ENCODE measurements around the gene SLC41A3. TPM values are rescaled to one million over a fixed set of nuclear protein-coding genes. Genes with fewer than 3 reads are reported as not detected.

SLC41A3 gene
- polyA plus RNA-seq, 2 of the 4 experiments (the other 2 are of a cell fraction) = 18.9 to 24.2 TPM

DNA sequence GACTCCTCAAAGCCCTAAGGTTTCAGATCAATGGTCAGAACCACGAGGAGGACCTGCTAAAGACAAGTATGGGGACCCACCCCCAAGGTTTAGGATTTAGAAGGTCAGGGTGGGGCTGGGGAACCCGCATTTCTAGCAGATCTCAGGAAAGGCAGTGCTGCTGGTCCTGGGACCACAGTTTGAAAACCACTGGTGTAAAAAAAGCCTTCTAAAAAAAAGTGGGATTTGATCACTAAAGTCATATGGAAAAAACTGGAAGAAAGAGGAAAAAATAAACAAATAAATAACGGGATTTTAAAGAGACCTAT, 832 bp downstream of the SLC41A3 start:
- Histone ChIP-seq H3K9me3 (0 out of 3 replicates have a peak, but pooled peaks cover 3% of the 10 kb centered on the region), H3K4me1 (peaks cover 13% of the 10 kb centered on the region), H3K4me2 (peak overlapping the region; percentile 97), H3K4me3 (peak overlapping the region; percentile 87), H3K27ac (peak overlapping the region; percentile 86 to 99)
- ChIA-PET CTCF (no interaction called here), POLR2A (no interaction called here)
- peak in 1 of 2 experiments; percentile 7 for DNase-seq (ENCODE audit: low read depth in 1 of 2, low spot score in 1 of 2)
- TF ChIP-seq, protein P1, sequence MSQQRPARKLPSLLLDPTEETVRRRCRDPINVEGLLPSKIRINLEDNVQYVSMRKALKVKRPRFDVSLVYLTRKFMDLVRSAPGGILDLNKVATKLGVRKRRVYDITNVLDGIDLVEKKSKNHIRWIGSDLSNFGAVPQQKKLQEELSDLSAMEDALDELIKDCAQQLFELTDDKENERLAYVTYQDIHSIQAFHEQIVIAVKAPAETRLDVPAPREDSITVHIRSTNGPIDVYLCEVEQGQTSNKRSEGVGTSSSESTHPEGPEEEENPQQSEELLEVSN (IDR thresholded peaks at IDR 0.05; ENCODE audit: borderline replicate concordance, low read depth) = no peak
- no peak for TF ChIP-seq SREBF2 (IDR thresholded peaks at IDR 0.05)
- no peak for TF ChIP-seq ZSCAN20 (CRISPR knock-in tag; IDR thresholded peaks at IDR 0.05)
- TF ChIP-seq, protein P2, sequence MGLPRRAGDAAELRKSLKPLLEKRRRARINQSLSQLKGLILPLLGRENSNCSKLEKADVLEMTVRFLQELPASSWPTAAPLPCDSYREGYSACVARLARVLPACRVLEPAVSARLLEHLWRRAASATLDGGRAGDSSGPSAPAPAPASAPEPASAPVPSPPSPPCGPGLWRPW (IDR thresholded peaks at IDR 0.05) = no peak
- no peak for TF ChIP-seq MAFK (IDR thresholded peaks at IDR 0.05; ENCODE audit: partially characterized antibody)
- TF ChIP-seq NR3C1 (IDR thresholded peaks at IDR 0.05) = no peak
- no peak for TF ChIP-seq EP300 (IDR thresholded peaks at IDR 0.05)
- FAIRE-seq = no peak
- WGBS (ENCODE audit: missing lambda C conversion rate) = 33% methylated on average over 3 of the region's 3 CpGs
- ATAC-seq = no peak

DNA sequence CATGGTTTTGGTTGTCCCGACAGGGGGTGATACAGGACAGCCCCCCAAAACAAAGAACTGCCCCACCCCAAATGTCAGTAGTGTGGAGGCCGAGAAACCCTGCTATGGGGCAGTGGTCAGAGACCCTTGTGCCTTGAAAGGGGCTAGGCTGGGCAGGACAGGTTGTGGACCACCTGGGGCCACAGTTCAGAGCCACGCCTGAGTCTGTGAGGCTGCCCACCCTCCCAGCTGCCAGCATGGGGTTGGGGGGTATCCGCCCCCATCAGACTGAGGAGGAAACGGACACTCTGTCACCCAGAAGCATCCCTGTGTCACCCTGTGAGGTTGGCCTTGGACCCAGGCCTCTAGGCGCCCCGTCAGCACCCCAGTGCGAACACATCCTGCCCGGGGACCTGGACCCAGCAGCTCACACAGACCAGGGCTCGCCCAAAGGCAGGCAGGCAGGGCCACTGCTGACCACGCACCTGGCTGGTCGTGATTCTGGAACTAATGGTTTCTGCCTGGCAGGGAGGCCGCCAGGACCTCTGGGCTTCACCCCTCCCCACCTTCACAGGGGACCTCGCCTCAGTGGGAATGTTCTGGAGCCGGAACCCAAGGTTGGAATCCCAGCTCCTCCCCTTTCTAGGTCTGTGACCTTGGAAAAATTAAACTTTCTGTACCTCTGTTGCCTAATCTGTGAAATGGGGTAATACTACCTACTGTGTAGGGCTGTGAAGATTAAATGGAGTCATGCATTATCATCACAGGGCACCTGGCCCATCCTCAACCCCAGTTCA, 1.4 kb downstream of the SLC41A3 start:
- TF ChIP-seq, protein P2 (IDR thresholded peaks at IDR 0.05) = no peak
- TF ChIP-seq PHF8 (IDR thresholded peaks at IDR 0.05; ENCODE audit: borderline replicate concordance, low read depth) (no peak), KDM1A (IDR thresholded peaks at IDR 0.05; ENCODE audit: low read depth) (0 out of 2 replicates have a peak, but pooled peaks have one; percentile 54)
- WGBS (ENCODE audit: missing lambda C conversion rate) = 90% methylated on average over 1 of the region's 15 CpGs
- Histone ChIP-seq H3K9me3 (0 out of 3 replicates have a peak, but pooled peaks cover 3% of the 10 kb centered on the region), H3K4me1 (peaks cover 13% of the 10 kb centered on the region), H3K4me2 (peak overlapping the region; percentile 97), H3K27ac (peak overlapping the region; percentile 86 to 99; a peak in 4 of 6 replicates), H3K4me3 (peak overlapping the region; percentile 87)
- FAIRE-seq (no peak), DNase-seq (ENCODE audit: low read depth in 1 of 2, low spot score in 1 of 2) (no peak), ATAC-seq (no peak)
- POLR2A ChIA-PET = no interaction called here
- CTCF ChIA-PET = no interaction called here

DNA sequence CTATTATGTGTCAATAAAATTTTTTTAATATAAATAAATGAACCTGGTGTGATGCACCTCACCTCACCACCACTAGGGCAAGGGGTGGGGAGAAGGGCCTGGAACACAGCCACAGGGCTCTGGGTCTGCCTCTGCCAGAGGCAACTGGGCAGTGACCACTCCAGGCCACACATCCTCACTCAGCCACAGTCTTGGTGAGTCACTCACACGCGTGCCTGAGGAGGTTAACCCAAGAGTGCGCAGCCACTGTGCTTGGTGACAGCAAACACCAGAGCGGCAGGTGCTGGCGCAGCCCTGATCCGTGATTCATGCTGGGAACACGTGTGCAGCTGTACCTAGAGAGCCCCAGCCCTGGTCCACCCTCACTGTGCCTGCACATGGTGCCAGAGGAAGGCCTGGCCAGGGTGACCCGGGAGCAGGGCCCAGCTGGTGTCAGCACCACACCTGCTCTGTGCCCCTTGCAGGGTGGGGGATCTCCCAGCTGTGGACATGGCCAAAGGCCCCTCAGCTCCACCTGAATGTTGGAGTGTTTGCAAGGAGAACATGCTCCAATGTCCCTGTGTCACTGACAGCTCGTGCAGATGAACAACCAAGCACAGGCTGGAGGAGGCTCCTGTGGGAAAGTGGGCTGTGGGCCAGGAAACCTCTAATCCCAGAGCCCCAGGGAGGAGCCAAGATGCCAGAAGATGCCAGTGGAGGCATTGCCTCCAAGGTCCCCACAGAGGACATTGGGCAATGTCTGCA, 2.1 kb downstream of the SLC41A3 start:
- TF ChIP-seq POLR2A (IDR thresholded peaks at IDR 0.05; ENCODE audit: low read length) (no peak), FOSL2 (IDR thresholded peaks at IDR 0.05) (no peak), FOSL2 (CRISPR knock-in tag; IDR thresholded peaks at IDR 0.05) (0 out of 2 replicates have a peak, but pooled peaks have one; percentile 24)
- ATAC-seq = peak; percentile 58 to 62; a peak in 5 of 6 replicates
- 100% methylated on average over 1 of the region's 9 CpGs for WGBS (ENCODE audit: missing lambda C conversion rate)
- H3K27ac ChIP-seq = no peak overlapping the region
- 0 out of 3 replicates have a peak overlapping the region, but pooled peaks have one; percentile 17 for H3K4me2 ChIP-seq
- H3K9me3 ChIP-seq = no peaks in the 10 kb centered on the region
- POLR2A ChIA-PET = no interaction called here
- CTCF ChIA-PET = interaction anchor here (0.7 kb wide), 1 partner anchor 8 kb away, joined by 3 read pairs; no protein-coding TSS in a partner anchor
- DNase-seq (ENCODE audit: low read depth in 1 of 2, low spot score in 1 of 2) = peak; percentile 47 to 56
- FAIRE-seq = no peak
- H3K4me3 ChIP-seq = no peak overlapping the region
- peaks cover 13% of the 10 kb centered on the region for H3K4me1 ChIP-seq

DNA sequence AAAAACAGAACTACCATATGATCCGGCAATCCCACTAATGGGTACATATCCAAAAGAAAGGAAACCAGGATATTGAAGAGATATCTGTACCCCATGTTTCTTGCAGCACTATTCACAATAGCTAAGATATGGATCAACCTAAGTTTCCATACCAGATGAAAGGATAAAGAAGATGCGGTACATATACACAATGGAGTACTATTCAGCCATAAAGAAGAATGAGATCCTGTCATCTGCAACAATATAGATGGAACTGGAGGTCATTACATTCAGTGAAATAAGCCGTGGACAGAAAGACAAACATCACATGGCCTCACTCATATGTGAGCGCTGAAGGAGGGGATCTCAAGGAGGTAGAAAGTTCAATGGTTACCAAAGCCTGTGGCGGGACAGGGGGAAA, 3.0 kb downstream of the SLC41A3 start:
- no peak for FAIRE-seq

More for the DNA sequence above, 3.0 kb downstream of the SLC41A3 start:
- no peak for ATAC-seq
- TF ChIP-seq, protein P2 (IDR thresholded peaks at IDR 0.05) = no peak
- TF ChIP-seq, protein P3, sequence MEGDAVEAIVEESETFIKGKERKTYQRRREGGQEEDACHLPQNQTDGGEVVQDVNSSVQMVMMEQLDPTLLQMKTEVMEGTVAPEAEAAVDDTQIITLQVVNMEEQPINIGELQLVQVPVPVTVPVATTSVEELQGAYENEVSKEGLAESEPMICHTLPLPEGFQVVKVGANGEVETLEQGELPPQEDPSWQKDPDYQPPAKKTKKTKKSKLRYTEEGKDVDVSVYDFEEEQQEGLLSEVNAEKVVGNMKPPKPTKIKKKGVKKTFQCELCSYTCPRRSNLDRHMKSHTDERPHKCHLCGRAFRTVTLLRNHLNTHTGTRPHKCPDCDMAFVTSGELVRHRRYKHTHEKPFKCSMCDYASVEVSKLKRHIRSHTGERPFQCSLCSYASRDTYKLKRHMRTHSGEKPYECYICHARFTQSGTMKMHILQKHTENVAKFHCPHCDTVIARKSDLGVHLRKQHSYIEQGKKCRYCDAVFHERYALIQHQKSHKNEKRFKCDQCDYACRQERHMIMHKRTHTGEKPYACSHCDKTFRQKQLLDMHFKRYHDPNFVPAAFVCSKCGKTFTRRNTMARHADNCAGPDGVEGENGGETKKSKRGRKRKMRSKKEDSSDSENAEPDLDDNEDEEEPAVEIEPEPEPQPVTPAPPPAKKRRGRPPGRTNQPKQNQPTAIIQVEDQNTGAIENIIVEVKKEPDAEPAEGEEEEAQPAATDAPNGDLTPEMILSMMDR (IDR thresholded peaks at IDR 0.05) = no peak
- TF ChIP-seq, protein P4, sequence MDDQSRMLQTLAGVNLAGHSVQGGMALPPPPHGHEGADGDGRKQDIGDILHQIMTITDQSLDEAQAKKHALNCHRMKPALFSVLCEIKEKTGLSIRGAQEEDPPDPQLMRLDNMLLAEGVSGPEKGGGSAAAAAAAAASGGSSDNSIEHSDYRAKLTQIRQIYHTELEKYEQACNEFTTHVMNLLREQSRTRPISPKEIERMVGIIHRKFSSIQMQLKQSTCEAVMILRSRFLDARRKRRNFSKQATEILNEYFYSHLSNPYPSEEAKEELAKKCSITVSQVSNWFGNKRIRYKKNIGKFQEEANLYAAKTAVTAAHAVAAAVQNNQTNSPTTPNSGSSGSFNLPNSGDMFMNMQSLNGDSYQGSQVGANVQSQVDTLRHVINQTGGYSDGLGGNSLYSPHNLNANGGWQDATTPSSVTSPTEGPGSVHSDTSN (IDR thresholded peaks at IDR 0.05) = no peak
- no peak for TF ChIP-seq HOXA7 (CRISPR knock-in tag; IDR thresholded peaks at IDR 0.05)
- TF ChIP-seq, protein P5, sequence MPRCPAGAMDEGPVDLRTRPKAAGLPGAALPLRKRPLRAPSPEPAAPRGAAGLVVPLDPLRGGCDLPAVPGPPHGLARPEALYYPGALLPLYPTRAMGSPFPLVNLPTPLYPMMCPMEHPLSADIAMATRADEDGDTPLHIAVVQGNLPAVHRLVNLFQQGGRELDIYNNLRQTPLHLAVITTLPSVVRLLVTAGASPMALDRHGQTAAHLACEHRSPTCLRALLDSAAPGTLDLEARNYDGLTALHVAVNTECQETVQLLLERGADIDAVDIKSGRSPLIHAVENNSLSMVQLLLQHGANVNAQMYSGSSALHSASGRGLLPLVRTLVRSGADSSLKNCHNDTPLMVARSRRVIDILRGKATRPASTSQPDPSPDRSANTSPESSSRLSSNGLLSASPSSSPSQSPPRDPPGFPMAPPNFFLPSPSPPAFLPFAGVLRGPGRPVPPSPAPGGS (IDR thresholded peaks at IDR 0.05) = no peak
- Histone ChIP-seq H3K4me1 (peaks cover 13% of the 10 kb centered on the region), H3K4me3 (no peak overlapping the region), H3K4me2 (no peak overlapping the region), H3K27ac (no peak overlapping the region), H3K9me3 (no peaks in the 10 kb centered on the region)
- DNase-seq (ENCODE audit: low read depth in 1 of 2, low spot score in 1 of 2) = no peak
- WGBS (ENCODE audit: missing lambda C conversion rate) = 76% methylated on average over 4 of the region's 5 CpGs
- ChIA-PET POLR2A (no interaction called here), CTCF (interaction anchor here (0.7 to 1.0 kb wide), 2 partner anchors 9 to 16 kb away, joined by 3 read pairs; no protein-coding TSS in a partner anchor)
